HUES6 (cell line): ENCODE measurements around the gene CALN1.

Source experiments
- H3K27ac ChIP-seq: 2 replicates; pipeline ENCODE4 v1.7.0; 2013; ENCODE audit warnings: low read depth, mild to moderate bottlenecking, low read length, inconsistent platforms
- H3K27me3 ChIP-seq: 2 replicates; pipeline ENCODE4 v1.6.1; 2013; ENCODE audit warnings: low read length; ENCODE audit not compliant: control insufficient read depth, insufficient read depth
- H3K36me3 ChIP-seq: 2 replicates; pipeline ENCODE4 v1.6.1; 2013; ENCODE audit warnings: low read length; ENCODE audit not compliant: control insufficient read depth, insufficient read depth
- H3K4me1 ChIP-seq: 2 replicates; pipeline ENCODE4 v1.6.1; 2013; ENCODE audit warnings: low read length; ENCODE audit not compliant: control insufficient read depth, insufficient read depth
- H3K4me3 ChIP-seq: 2 replicates; pipeline ENCODE4 v1.5.1; 2013; ENCODE audit warnings: low read depth, low read length
- H3K9ac ChIP-seq: one replicate; pipeline ENCODE4 v1.6.1; 2013; ENCODE audit warnings: mild to moderate bottlenecking, low read length
- H3K9me3 ChIP-seq: 2 replicates; pipeline ENCODE4 v1.6.1; 2013; ENCODE audit warnings: low read depth, low read length; ENCODE audit not compliant: control insufficient read depth, insufficient read depth

The CALN1 gene

GRCh38 chr7:71817916-71818315 is 594.2 kb downstream of the CALN1 start:
- Histone ChIP-seq H3K36me3 (no peaks in the 10 kb centered on the region), H3K9ac (no peak overlapping the region), H3K27me3 (no peaks in the 10 kb centered on the region), H3K4me3 (no peak overlapping the region), H3K27ac (no peak overlapping the region), H3K4me1 (no peaks in the 10 kb centered on the region), H3K9me3 (no peaks in the 10 kb centered on the region)

- Histone ChIP-seq H3K4me1 (no peaks in the 10 kb centered on the region), H3K9me3 (peaks cover 12% of the 10 kb centered on the region), H3K36me3 (no peaks in the 10 kb centered on the region), H3K27me3 (no peaks in the 10 kb centered on the region), H3K9ac (no peak overlapping the region), H3K27ac (no peak overlapping the region), H3K4me3 (no peak overlapping the region)
Observed at GRCh38 chr7:71808115-71808514, 604.0 kb downstream of the CALN1 start.

GRCh38 chr7:71804256-71804655 is 607.9 kb downstream of the CALN1 start:
- no peak overlapping the region for H3K9ac ChIP-seq
- no peak overlapping the region for H3K4me3 ChIP-seq
- H3K27me3 ChIP-seq = no peaks in the 10 kb centered on the region
- H3K36me3 ChIP-seq = no peaks in the 10 kb centered on the region
- peaks cover 12% of the 10 kb centered on the region for H3K9me3 ChIP-seq
- H3K27ac ChIP-seq = no peak overlapping the region
- H3K4me1 ChIP-seq = no peaks in the 10 kb centered on the region

GRCh38 chr7:71801976-71802375 is 610.2 kb downstream of the CALN1 start:
- Histone ChIP-seq H3K9me3 (peaks cover 9% of the 10 kb centered on the region), H3K4me1 (no peaks in the 10 kb centered on the region), H3K4me3 (no peak overlapping the region), H3K27me3 (no peaks in the 10 kb centered on the region), H3K36me3 (no peaks in the 10 kb centered on the region), H3K9ac (no peak overlapping the region), H3K27ac (no peak overlapping the region)

GRCh38 chr7:71800321-71800720 is 611.8 kb downstream of the CALN1 start:
- H3K36me3 ChIP-seq = no peaks in the 10 kb centered on the region
- H3K27me3 ChIP-seq = no peaks in the 10 kb centered on the region
- no peaks in the 10 kb centered on the region for H3K4me1 ChIP-seq
- H3K27ac ChIP-seq = no peak overlapping the region
- no peak overlapping the region for H3K9ac ChIP-seq
- no peak overlapping the region for H3K4me3 ChIP-seq
- H3K9me3 ChIP-seq = no peaks in the 10 kb centered on the region

GRCh38 chr7:71795410-71795809 is 616.7 kb downstream of the CALN1 start:
- H3K4me1 ChIP-seq = no peaks in the 10 kb centered on the region
- no peak overlapping the region for H3K9ac ChIP-seq
- H3K36me3 ChIP-seq = no peaks in the 10 kb centered on the region
- H3K4me3 ChIP-seq = no peak overlapping the region
- no peaks in the 10 kb centered on the region for H3K27me3 ChIP-seq
- H3K9me3 ChIP-seq = no peaks in the 10 kb centered on the region
- no peak overlapping the region for H3K27ac ChIP-seq

GRCh38 chr7:71793251-71793650 is 618.9 kb downstream of the CALN1 start:
- no peaks in the 10 kb centered on the region for H3K4me1 ChIP-seq

GRCh38 chr7:71787513-71787912 is 624.6 kb downstream of the CALN1 start:
- Histone ChIP-seq H3K9me3 (peaks cover 21% of the 10 kb centered on the region), H3K27ac (no peak overlapping the region), H3K4me3 (no peak overlapping the region), H3K4me1 (peaks cover 10% of the 10 kb centered on the region), H3K9ac (no peak overlapping the region), H3K27me3 (no peaks in the 10 kb centered on the region), H3K36me3 (peaks cover 4% of the 10 kb centered on the region; the same call in 1 of the 2 replicates)

More at GRCh38 chr7:71793251-71793650, 618.9 kb downstream of the CALN1 start:
- Histone ChIP-seq H3K27ac (no peak overlapping the region), H3K4me3 (no peak overlapping the region), H3K9me3 (peaks cover 2% of the 10 kb centered on the region), H3K36me3 (no peaks in the 10 kb centered on the region), H3K27me3 (no peaks in the 10 kb centered on the region), H3K9ac (no peak overlapping the region)

GRCh38 chr7:71785216-71785615 is 626.9 kb downstream of the CALN1 start:
- Histone ChIP-seq H3K4me1 (peaks cover 19% of the 10 kb centered on the region), H3K9ac (no peak overlapping the region), H3K27me3 (peaks cover 20% of the 10 kb centered on the region), H3K36me3 (peaks cover 4% of the 10 kb centered on the region; the same call in 1 of the 2 replicates), H3K27ac (no peak overlapping the region), H3K9me3 (peaks cover 21% of the 10 kb centered on the region), H3K4me3 (no peak overlapping the region)

GRCh38 chr7:71784781-71785180 is 627.4 kb downstream of the CALN1 start:
- peaks cover 4% of the 10 kb centered on the region; the same call in 1 of the 2 replicates for H3K36me3 ChIP-seq

GRCh38 chr7:71784180-71784579 is 628.0 kb downstream of the CALN1 start:
- Histone ChIP-seq H3K4me1 (peaks cover 20% of the 10 kb centered on the region), H3K27me3 (peaks cover 20% of the 10 kb centered on the region), H3K36me3 (peaks cover 4% of the 10 kb centered on the region; the same call in 1 of the 2 replicates), H3K4me3 (no peak overlapping the region), H3K27ac (no peak overlapping the region), H3K9me3 (peaks cover 21% of the 10 kb centered on the region), H3K9ac (no peak overlapping the region)

More at GRCh38 chr7:71784781-71785180, 627.4 kb downstream of the CALN1 start:
- Histone ChIP-seq H3K27ac (no peak overlapping the region), H3K9ac (no peak overlapping the region), H3K4me3 (no peak overlapping the region), H3K27me3 (peaks cover 20% of the 10 kb centered on the region), H3K9me3 (peaks cover 21% of the 10 kb centered on the region), H3K4me1 (peaks cover 20% of the 10 kb centered on the region)

GRCh38 chr7:71783779-71784178 is 628.4 kb downstream of the CALN1 start:
- H3K9me3 ChIP-seq = peaks cover 21% of the 10 kb centered on the region
- H3K9ac ChIP-seq = no peak overlapping the region
- peaks cover 20% of the 10 kb centered on the region for H3K27me3 ChIP-seq
- peaks cover 20% of the 10 kb centered on the region for H3K4me1 ChIP-seq
- no peak overlapping the region for H3K4me3 ChIP-seq
- H3K36me3 ChIP-seq = peaks cover 4% of the 10 kb centered on the region; the same call in 1 of the 2 replicates
- H3K27ac ChIP-seq = no peak overlapping the region
